K562 (cell line): ENCODE measurements around the gene POLR1B. TPM values are rescaled to one million over a fixed set of nuclear protein-coding genes. Genes with fewer than 3 reads are reported as not detected.
A peak's percentile ranks its signal among the peaks of the same experiment; 100 is the strongest.

Experiments
- EGR1 ChIP-seq: fragments of 450-650 bp; conservative IDR thresholded peaks from 2 replicates; pipeline ENCODE4 v1.6.1; 2017; ENCODE audit warnings: mild to moderate bottlenecking
- FOXA1 ChIP-seq: fragments of 450-650 bp; IDR thresholded peaks from 2 replicates; pipeline ENCODE4 v1.6.1; 2016; ENCODE audit warnings: mild to moderate bottlenecking, borderline replicate concordance
- GTF2E2 ChIP-seq: fragments of 200-800 bp; sonication (Bioruptor generic); IDR thresholded peaks from 2 replicates; pipeline ENCODE4 v1.6.1; 2016; ENCODE audit warnings: missing genetic modification characterization, missing compliant biosample characterization
- HNRNPH1 ChIP-seq: fragments of 200-400 bp; formaldehyde crosslinking; optimal IDR thresholded peaks from 2 replicates; pipeline ENCODE3; 2017; ENCODE audit warnings: low read depth, mild to moderate bottlenecking, low read length, moderate library complexity
- MCM5 ChIP-seq: fragments of 450-650 bp; IDR thresholded peaks from 2 replicates; pipeline ENCODE4 v1.6.1; 2016; ENCODE audit warnings: low read depth
- MECOM ChIP-seq: fragments of 250-450 bp; sonication (Bioruptor Pico); IDR thresholded peaks from 2 replicates; pipeline ENCODE4 v1.8.0; 2022; ENCODE audit warnings: inconsistent platforms
- MEF2D ChIP-seq: conservative IDR thresholded peaks from 2 replicates; pipeline ENCODE4 v1.6.1; 2016; ENCODE audit warnings: low read depth, missing genetic modification characterization, missing compliant biosample characterization
- NCOA1 ChIP-seq: fragments of 450-650 bp; IDR thresholded peaks from 2 replicates; pipeline ENCODE4 v1.6.1; 2016; ENCODE audit warnings: low read depth
- NCOA2 ChIP-seq, 2 experiments: fragments of 450-650 bp; IDR thresholded peaks; 2 replicates each; pipeline ENCODE4 v1.6.1; 2018; ENCODE audit warnings: mild to moderate bottlenecking in 2 of 2, moderate library complexity in 1 of 2; ENCODE audit not compliant: partially characterized antibody in 2 of 2
- NUFIP1 ChIP-seq: fragments of 450-650 bp; IDR thresholded peaks from 2 replicates; pipeline ENCODE4 v1.6.1; 2018; ENCODE audit not compliant: partially characterized antibody
- RAD21 ChIP-seq, 2 experiments: fragments of 250-450 bp in 1 of 2; fragments of 450-650 bp in 1 of 2; sonication (Bioruptor Pico) in 1 of 2; formaldehyde crosslinking in 1 of 2; IDR thresholded peaks in 1 of 2; conservative IDR thresholded peaks in 1 of 2; 2 replicates each; pipeline versions ENCODE4 v1.4.0 to v1.8.0; 2020 to 2022; ENCODE audit warnings: mild to moderate bottlenecking in 2 of 2, moderate library complexity in 1 of 2
- ZNF174 ChIP-seq: fragments of 250-450 bp; sonication (Bioruptor Pico); IDR thresholded peaks from 2 replicates; pipeline ENCODE4 v1.4.0; 2020; ENCODE audit warnings: mild to moderate bottlenecking
- ZNF224 ChIP-seq: sonication (generic); formaldehyde crosslinking; IDR thresholded peaks from 2 replicates; pipeline ENCODE4 v1.8.0; 2022; ENCODE audit warnings: mild to moderate bottlenecking, missing genetic modification reagents
- ZNF436 ChIP-seq: fragments of 250-450, 450-650 bp; sonication (Bioruptor Pico); formaldehyde crosslinking; IDR thresholded peaks from 2 replicates; pipeline ENCODE4 v1.7.0; 2020; ENCODE audit warnings: mild to moderate bottlenecking
- ZNF584 ChIP-seq: fragments of 200-800 bp; sonication (Bioruptor generic); IDR thresholded peaks from 2 replicates; pipeline ENCODE4 v1.6.1; 2016; ENCODE audit warnings: low read depth, mild to moderate bottlenecking, missing genetic modification characterization, missing compliant biosample characterization
- ZSCAN32 ChIP-seq: fragments of 450-650 bp; formaldehyde crosslinking; IDR thresholded peaks from 2 replicates; pipeline ENCODE4 v1.4.0; 2020; ENCODE audit warnings: mild to moderate bottlenecking, moderate library complexity
- polyA plus RNA-seq, 8 experiments: library from polyadenylated mRNA; depleted of rRNA in 4 of 8; stranded (reverse) in 5 of 8; unstranded in 3 of 8; fragments of >200 nt; fragmentation: Nextera tagmentation in 2 of 8; fragmentation: Illumina TruSeq in 1 of 8; extraction: Ambion mirVana in 2 of 8; extraction: Trizol in 1 of 8; gene quantifications; 2 replicates each; pipeline versions ENCODE4 v1.2.1 to v1.2.3, GENCODE V29; 2011 to 2014; ENCODE audit warnings: inconsistent platforms in 1 of 8, missing spikeins in 1 of 8
- total RNA-seq, 7 experiments: library from RNA; depleted of rRNA in 6 of 7; stranded (reverse); fragments of >200 nt in 6 of 7; fragmentation: Illumina TruSeq in 2 of 7; extraction: Trizol in 2 of 7; gene quantifications; 2 replicates each; pipeline versions ENCODE4 v1.2.1 to v1.2.3, GENCODE V29; 2011 to 2021; ENCODE audit warnings: low replicate concordance in 1 of 7
- TF ChIP-seq, protein P1 (sequence below): sonication (generic); formaldehyde crosslinking; IDR thresholded peaks from 2 replicates; pipeline ENCODE4 v1.9.0; 2022; ENCODE audit warnings: mild to moderate bottlenecking, missing genetic modification reagents
- TF ChIP-seq, protein P2 (sequence below): sonication (generic); formaldehyde crosslinking; IDR thresholded peaks from 2 replicates; pipeline ENCODE4 v1.8.1; 2022; ENCODE audit warnings: missing genetic modification reagents
- TF ChIP-seq, protein P3 (sequence below): sonication (generic); formaldehyde crosslinking; IDR thresholded peaks from 2 replicates; pipeline ENCODE4 v1.8.0; 2022; ENCODE audit warnings: missing genetic modification reagents, mild to moderate bottlenecking, moderate library complexity, borderline replicate concordance
- TF ChIP-seq, protein P4 (sequence below), 2 experiments: fragments of 450-650 bp in 1 of 2; sonication (generic) in 1 of 2; formaldehyde crosslinking in 1 of 2; IDR thresholded peaks in 1 of 2; conservative IDR thresholded peaks in 1 of 2; 2 replicates each; pipeline versions ENCODE4 v1.6.1 to v1.8.1; 2016 to 2023; ENCODE audit warnings: mild to moderate bottlenecking in 2 of 2, moderate library complexity in 2 of 2, inconsistent platforms in 1 of 2, missing genetic modification reagents in 1 of 2
- TF ChIP-seq, protein P5 (sequence below): IDR thresholded peaks from 2 replicates; pipeline ENCODE4 v1.6.1; 2014; ENCODE audit warnings: antibody characterized with exemption

Gene POLR1B
- total and polyA plus RNA-seq, 9 of the 15 experiments (the other 6 are each of a cell fraction or from before 2014, with no cell fraction given) = 19.8 to 55.1 (median 40.2) TPM

DNA sequence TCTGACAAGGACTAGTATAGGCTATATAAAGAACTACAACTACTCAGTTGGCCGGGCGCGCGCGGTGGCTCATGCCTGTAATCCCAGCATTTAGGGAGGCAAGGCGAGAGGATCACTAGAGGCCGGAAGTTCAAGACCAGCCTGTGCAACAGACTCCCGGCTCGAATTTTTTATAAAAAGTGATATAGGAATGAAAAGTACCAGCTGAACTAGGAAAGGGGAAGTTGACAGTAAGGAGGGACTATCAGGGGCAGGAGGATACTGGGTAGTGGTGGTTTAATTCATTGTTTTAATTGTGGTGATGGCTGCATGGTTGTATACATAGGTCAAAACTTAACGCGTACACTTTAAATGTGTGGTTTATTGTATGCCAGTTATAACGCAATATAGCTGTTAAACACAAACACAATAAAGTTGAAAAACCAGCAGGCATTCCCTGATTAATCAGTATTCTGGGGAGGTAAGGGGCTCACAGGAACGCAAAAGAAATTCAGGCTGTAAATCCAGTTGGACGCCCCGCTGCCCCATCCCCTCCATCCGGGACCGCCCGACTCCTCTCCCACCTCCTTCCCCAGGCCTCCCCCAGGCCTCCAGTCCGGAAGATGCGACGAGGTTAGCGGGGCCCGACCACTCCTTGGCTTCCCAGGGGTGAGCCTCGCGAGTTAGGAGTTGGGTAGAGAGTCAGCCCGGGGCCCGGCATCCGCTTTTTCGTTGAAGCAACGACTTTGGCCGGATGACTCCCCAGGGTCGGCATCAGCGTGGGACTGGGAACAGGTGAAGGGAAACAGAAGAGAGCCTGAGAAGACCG, 746 bp upstream of the POLR1B start (continued):
- TF ChIP-seq, protein P1, sequence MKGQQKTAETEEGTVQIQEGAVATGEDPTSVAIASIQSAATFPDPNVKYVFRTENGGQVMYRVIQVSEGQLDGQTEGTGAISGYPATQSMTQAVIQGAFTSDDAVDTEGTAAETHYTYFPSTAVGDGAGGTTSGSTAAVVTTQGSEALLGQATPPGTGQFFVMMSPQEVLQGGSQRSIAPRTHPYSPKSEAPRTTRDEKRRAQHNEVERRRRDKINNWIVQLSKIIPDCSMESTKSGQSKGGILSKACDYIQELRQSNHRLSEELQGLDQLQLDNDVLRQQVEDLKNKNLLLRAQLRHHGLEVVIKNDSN (CRISPR knock-in tag) = no peak
- TF ChIP-seq, protein P2, sequence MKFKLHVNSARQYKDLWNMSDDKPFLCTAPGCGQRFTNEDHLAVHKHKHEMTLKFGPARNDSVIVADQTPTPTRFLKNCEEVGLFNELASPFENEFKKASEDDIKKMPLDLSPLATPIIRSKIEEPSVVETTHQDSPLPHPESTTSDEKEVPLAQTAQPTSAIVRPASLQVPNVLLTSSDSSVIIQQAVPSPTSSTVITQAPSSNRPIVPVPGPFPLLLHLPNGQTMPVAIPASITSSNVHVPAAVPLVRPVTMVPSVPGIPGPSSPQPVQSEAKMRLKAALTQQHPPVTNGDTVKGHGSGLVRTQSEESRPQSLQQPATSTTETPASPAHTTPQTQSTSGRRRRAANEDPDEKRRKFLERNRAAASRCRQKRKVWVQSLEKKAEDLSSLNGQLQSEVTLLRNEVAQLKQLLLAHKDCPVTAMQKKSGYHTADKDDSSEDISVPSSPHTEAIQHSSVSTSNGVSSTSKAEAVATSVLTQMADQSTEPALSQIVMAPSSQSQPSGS (CRISPR knock-in tag) = no peak
- TF ChIP-seq ZNF436 (CRISPR knock-in tag) (no peak), ZNF584 (CRISPR knock-in tag) (no peak), GTF2E2 (no peak), NUFIP1 (no peak), NCOA1 (no peak), MCM5 (no peak), MEF2D (tag) (no peak), FOXA1 (no peak), NCOA2 (IDR thresholded peaks at IDR 0.05; ENCODE audit: partially characterized antibody in 2 of 2) (no peak), ZNF174 (no peak), RAD21 (CRISPR knock-in tag; conservative IDR thresholded peaks at IDR 0.05 in 1 of 2, IDR thresholded peaks at IDR 0.05 in 1 of 2) (no peak), HNRNPH1 (no peak), EGR1 (no peak), ZSCAN32 (CRISPR knock-in tag) (no peak), ZNF224 (CRISPR knock-in tag) (no peak), MECOM (CRISPR knock-in tag) (peak; percentile 11; the same call in 1 of the 2 replicates)
- TF ChIP-seq, protein P3, sequence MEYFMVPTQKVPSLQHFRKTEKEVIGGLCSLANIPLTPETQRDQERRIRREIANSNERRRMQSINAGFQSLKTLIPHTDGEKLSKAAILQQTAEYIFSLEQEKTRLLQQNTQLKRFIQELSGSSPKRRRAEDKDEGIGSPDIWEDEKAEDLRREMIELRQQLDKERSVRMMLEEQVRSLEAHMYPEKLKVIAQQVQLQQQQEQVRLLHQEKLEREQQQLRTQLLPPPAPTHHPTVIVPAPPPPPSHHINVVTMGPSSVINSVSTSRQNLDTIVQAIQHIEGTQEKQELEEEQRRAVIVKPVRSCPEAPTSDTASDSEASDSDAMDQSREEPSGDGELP = no peak; the same call in 1 of the 2 replicates
- TF ChIP-seq, protein P4, sequence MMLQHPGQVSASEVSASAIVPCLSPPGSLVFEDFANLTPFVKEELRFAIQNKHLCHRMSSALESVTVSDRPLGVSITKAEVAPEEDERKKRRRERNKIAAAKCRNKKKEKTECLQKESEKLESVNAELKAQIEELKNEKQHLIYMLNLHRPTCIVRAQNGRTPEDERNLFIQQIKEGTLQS (IDR thresholded peaks at IDR 0.05) = no peak
- TF ChIP-seq, protein P4 (CRISPR knock-in tag; conservative IDR thresholded peaks at IDR 0.05) = no peak
- TF ChIP-seq, protein P5, sequence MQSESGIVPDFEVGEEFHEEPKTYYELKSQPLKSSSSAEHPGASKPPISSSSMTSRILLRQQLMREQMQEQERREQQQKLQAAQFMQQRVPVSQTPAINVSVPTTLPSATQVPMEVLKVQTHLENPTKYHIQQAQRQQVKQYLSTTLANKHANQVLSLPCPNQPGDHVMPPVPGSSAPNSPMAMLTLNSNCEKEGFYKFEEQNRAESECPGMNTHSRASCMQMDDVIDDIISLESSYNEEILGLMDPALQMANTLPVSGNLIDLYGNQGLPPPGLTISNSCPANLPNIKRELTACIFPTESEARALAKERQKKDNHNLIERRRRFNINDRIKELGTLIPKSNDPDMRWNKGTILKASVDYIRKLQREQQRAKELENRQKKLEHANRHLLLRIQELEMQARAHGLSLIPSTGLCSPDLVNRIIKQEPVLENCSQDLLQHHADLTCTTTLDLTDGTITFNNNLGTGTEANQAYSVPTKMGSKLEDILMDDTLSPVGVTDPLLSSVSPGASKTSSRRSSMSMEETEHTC = no peak
